Activated CD4-positive, alpha-beta T cell treated with anti-CD3 and anti-CD28 coated beads for 24 hours (primary cell): Measurements from ENCODE around the gene COQ6.
"Not testable (repeated sequence)": the region's sequence is repeated elsewhere in the genome, so short reads cannot be mapped to it uniquely, and the experiment has no call there.

ENCODE experiments used
- DNase-seq, 2 donors: peaks; one replicate each; pipeline ENCODE4 v3.0.0-alpha.2; 2020; ENCODE audit warnings: low read depth in 2 of 2

The COQ6 gene

DNA sequence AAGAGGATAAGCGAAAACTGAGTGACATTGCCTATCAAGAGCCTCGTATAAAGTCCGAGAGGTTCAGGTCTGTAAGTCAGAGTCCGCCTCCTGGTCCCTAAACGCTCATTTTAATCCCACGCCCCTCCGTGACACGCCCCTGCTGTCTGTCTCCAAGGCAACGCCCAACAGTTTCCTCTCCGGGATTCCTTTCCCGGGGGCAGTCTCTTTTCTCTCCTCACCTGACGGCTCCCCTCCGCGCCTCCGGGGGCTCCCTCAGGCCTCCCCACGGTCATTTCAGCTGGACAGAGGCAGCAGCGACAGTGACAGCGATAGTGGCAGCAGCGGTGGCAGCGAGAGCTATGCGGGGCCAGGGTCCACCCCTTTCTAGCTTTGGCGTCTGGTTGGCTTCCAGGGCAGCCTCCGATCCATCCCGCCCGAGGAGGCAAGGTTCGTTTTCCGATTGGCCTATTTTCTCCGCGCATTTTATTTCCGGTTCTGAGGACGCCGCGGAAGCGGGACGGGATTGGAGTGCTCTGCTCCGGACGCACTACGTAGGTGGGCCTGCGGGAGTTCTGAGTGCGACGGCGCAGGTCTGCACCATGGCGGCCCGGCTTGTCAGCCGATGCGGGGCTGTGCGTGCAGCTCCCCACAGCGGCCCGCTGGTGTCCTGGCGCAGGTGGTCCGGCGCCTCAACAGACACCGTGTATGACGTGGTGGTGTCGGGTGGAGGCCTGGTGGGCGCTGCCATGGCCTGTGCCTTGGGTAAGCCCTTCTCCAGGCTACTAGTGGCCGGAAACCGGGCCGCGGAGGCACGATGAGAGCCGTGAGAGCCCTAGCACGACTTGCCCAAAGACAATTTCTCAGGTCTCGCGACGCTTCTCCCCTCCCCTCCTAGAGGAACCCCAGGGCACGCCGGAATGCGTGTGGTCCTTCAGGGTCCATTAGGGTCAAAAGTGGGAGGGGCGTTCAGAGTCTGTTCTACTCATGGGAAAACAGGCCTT is at the start of gene COQ6, which contains the start of gene FAM161B:
Gene COQ6 (plus strand): TSS at position 551 of the 983 bp plus-strand sequence. CDS start 31 bp downstream, at position 582.
Gene FAM161B (minus strand): TSS at position 343 of the 983 bp plus-strand sequence. CDS start 68 bp downstream, at position 275.
- DNase-seq, result peak; percentile 84 to 85

DNA sequence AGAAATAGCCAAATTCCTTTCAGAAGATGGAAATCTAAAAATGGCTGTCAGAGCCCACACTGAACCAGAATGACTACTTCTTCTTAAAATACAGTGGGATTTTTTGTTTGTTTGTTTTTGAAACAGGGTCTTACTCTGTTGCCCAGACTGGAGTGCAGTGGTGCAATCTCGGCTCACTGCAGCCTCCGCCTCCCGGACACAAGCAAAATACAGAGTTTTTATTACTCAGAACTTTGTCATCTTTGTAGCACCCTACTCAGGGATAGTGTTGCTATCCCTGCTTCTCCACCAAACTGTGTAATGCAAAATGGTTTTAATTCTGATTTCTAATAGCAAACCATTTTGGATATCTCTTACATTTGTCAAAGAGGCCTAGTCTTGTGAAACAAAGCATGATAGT is 47.1 kb upstream of the COQ6 start:
- no peak for DNase-seq

GRCh38 chr14:73909681-73910080 is 40.4 kb upstream of the COQ6 start:
- DNase-seq, result no peak

DNA sequence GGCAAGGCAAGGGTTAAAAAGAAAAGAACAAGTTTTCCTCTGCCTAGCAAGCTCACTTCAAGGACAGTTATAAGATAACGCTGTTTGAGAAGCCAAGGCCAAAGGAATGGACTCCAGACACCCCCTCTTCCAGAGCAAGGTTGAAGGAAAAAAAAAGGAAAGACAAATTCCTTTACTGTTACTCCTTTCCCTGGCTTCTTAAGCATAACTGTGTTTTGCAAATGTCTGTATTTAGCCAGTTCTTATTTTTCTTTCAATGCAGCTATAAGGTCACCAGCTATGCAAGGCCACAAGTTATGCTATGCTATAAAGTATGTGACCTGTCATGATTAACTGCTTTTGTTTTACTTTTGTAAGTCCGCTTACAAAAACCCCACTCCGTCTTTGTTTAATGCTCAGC is 36.8 kb upstream of the COQ6 start:
- no peak for DNase-seq

GRCh38 chr14:73916324-73916723 is 33.8 kb upstream of the COQ6 start:
- DNase-seq, result no peak

- not testable (repeated sequence) for DNase-seq
Measured at GRCh38 chr14:73919457-73919856, 30.6 kb upstream of the COQ6 start.

GRCh38 chr14:73924337-73924736 is 25.8 kb upstream of the COQ6 start:
- DNase-seq, result no peak

GRCh38 chr14:73935666-73936065 is 14.4 kb upstream of the COQ6 start:
- no peak for DNase-seq

DNA sequence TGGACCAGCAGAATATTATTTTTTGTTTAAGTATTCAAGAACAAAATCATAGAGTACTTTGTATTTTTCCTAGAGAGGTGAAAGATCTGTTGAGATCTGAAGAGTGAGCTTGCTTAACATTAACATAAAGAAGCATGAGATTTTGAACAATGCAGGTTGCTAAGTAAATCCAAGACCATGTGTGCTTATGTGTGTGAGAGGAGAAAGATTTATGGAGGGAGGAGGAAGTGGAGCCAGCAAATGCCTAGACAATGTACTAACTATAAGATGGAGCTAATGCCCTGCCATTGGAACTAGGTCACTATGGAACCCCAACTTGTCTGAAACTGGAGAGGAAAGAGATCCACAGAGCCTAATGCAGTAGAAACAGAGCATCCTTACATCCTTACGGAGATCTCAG is 13.6 kb upstream of the COQ6 start:
- no peak for DNase-seq

DNA sequence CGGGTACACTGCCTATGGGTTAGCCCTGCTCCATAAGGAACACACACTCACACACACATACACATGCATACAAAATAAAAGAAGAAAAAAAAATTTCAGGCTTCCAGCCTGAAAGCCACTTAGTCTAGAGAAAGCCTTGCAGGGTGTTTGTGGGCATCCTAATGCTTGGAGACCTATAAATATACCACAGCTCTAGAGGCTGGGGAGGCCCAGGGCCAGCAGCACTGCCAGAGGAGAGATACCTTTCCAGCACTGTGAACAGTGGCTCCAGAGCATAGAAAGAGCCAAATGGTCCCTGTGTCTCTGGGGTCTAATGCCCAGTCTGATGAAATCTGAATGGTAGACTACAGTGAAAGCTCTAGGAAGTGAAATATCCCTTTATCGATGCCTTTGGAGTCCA is 13.1 kb upstream of the COQ6 start:
- no peak for DNase-seq

- no peak for DNase-seq
Measured at GRCh38 chr14:73942180-73942579, 7.9 kb upstream of the COQ6 start.

- DNase-seq, result no peak
Measured at GRCh38 chr14:73943083-73943482, 7.0 kb upstream of the COQ6 start.

DNA sequence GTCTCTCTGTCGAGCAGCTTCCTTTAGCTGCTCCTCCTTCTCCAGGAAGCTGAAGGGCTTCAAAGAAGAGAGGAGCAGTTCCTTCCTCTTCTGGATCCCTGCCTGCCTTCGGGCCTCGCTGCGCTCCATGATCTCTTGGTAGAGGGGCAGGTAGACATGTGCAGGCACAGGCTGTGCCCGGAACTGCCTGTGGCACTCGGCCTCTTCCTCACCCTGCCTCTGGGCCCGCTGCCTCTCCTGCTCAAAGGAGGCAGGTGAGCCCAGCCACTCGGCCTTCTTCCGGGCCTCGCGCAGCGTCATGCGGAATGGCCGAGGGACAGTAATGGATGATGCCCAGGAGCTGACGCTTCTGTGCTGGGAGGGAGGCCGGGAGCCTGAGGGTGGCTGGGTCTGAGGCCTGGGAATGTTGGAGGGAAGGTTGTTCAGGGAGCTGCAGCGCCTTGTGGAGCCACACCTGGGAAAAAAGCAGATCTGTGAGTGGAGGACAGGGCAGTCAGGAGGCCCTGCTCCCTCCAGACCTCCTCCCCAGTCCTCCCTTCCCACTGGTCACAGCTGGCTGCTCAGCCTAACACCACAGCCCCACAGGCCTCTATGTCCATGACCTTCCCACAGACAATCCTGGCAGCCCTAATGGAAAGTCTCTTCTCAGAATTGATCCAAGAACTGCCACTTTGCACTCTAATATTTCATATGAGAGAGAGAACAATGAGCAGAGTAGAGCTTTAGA is 5.5 kb upstream of the COQ6 start:
- DNase-seq, result no peak

GRCh38 chr14:73945159-73945670 is 4.9 kb upstream of the COQ6 start:
- no peak for DNase-seq

DNA sequence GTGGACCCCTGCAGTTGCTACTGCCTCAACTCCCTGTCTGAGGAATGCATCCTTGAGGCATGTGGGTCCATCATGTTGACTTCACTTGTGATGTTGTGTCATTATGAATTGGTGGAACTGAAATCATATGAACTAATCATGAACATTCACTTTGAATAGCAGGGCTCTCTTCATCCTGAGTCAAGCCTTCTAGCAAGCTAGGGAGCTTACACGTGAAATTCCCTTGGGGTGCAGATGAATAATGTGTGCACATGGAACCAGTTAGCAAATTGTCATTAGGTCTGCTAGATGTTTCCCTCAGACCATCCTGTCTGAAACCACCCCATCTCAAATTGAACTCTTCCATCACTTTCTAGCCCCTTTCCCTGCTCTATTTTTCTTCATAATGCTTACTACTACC is 3.6 kb downstream of the COQ6 start:
- no peak for DNase-seq

DNA sequence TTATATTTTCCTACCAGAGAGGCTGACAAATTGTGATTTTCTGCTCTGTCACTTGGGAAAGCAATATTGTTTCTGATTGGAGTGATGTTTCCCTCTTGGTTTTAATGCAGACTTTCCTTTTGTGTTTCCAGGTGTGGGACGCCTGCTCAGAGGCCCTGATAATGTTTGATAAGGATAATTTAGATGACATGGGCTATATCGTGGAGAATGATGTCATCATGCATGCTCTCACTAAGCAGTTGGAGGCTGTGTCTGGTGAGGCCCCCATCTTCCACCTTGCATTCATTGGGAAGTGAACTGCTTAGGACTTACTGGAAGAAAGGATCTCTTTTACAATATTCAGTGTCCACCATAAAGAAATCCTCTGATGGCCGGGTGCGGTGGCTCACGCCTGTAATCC is 5.6 kb downstream of the COQ6 start:
- DNase-seq, result no peak

- DNase-seq, result no peak
Measured at GRCh38 chr14:73958591-73958990, 8.5 kb downstream of the COQ6 start.

DNA sequence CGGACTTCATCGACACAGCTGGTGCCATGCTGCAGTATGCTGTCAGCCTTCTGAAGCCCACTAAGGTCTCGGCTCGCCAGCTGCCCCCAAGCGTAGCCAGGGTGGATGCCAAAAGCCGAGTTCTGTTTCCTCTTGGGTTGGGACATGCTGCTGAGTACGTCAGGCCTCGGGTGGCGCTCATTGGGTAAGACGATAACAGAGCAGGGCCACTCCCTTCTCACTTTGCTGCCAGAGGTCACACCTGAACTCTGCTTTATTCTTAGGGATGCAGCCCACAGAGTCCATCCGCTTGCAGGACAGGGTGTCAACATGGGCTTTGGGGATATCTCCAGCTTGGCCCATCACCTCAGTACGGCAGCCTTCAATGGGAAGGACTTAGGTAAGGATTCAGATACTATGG is 11.1 kb downstream of the COQ6 start:
- DNase-seq, result no peak

DNA sequence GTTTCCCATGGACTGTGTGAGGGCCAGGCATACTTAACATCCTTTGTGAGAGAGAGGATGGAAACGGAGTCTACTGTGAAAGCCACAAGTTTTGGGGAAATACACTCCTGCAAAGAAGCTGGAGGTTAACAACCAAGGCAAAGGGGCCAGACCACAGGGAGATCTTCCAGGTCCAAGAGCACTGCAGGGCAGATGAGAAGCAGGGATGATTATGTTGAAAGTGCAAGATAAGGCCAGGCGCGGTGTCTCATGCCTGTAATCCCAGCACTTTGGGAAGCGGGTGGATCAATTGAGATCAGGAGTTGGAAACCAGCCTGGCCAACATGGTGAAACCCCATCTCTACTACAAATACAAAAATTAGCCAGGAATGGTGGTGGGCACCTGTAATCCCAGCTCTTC is 15.1 kb downstream of the COQ6 start:
- DNase-seq, result no peak

- DNase-seq, result no peak
Measured at GRCh38 chr14:73968885-73969284, 18.8 kb downstream of the COQ6 start.

- DNase-seq, result no peak
Measured at GRCh38 chr14:73973497-73973896, 23.4 kb downstream of the COQ6 start.

DNA sequence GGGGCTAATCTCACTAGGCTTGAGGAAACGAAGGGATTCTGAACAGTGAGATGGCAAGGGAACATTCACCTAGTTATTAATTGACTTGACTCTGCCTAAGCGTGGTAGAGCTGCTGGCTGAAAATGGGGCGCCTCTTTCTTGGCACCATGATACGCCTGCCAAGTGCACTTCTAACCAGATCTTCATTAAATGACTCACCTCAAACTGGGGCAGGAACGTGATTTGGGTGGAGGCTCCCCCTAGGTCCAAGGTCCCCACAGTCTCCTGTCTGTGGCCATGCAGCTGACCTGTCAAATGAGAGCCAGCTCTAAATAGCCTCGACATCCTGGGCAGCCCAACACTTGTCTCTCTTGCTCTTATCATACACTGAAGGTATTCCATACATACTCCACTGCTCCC is 26.0 kb downstream of the COQ6 start:
- no peak for DNase-seq

DNA sequence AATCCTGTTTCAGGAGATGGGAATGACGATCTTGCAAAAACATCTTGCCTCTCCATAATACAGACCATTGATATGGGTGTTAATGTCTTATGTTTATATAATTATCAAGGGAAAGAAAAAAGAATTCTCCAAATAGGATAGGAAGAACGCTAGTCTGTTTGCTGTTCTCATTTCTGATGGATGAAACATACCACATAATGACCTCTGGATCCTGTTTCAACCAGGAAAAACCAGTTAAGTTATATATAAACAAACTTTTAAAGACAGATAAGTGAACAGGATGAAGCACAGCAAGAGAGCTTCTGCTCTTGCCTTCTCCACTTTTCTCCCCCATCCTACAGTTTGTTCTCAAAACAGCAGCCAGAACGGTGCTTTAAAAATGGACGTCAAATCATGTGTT is 27.8 kb downstream of the COQ6 start:
- DNase-seq, result no peak
